GM18517 (cell line): ENCODE measurements around the gene METAP1D.
"Not testable (repeated sequence)": the region's sequence is repeated elsewhere in the genome, so short reads cannot be mapped to it uniquely, and the experiment has no call there.

ENCODE experiments used
- ATAC-seq: cut with Tn5 transposase; IDR thresholded peaks from one replicate; pipeline ENCODE4 v1.9.1; 2021; ENCODE audit warnings: mild to moderate bottlenecking, moderate library complexity; ENCODE audit not compliant: unreplicated experiment

METAP1D gene

DNA sequence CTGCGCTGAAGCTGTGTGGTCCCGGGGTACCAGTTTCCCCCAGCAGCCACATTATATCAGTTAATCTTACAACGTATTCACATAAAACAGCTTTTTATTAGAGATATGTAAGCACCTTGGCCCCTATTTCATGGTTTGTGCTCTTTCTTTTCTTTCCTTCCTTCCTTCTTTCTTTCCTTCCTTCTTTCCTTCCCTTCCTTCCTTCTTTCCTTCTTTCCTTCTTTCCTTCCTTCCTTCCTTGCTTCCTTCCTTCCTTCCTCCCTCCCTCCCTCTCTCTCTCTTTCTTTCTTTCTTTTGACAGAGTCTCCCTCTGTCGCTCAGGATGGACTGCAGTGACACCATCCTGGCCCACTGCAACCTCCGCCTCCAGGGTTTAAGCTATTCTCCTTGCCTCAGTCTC lies 3.7 kb upstream of the METAP1D start:
- no peak for ATAC-seq

GRCh38 chr2:171997031-171997430 lies 2.7 kb upstream of the METAP1D start:
- not testable (repeated sequence) for ATAC-seq

DNA sequence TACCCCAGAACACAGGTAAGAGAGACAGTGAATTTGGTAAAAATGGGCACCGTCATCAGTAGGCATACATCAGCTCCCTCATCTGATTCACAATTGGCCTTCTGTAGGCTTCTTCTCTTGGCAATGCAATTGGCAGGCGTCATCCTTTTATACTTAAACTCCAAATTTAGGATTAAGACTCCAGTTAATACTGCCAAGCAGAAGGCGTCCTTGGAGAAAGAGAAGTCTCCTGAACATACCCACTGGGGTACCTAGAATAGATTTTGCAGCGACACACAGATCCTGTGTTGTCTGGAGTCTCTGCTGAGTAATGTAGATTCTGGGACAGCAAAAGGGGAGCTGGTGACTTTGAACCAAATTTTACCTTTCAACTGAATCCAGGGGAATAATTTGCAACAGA lies 592 bp upstream of the METAP1D start:
- no peak for ATAC-seq

DNA sequence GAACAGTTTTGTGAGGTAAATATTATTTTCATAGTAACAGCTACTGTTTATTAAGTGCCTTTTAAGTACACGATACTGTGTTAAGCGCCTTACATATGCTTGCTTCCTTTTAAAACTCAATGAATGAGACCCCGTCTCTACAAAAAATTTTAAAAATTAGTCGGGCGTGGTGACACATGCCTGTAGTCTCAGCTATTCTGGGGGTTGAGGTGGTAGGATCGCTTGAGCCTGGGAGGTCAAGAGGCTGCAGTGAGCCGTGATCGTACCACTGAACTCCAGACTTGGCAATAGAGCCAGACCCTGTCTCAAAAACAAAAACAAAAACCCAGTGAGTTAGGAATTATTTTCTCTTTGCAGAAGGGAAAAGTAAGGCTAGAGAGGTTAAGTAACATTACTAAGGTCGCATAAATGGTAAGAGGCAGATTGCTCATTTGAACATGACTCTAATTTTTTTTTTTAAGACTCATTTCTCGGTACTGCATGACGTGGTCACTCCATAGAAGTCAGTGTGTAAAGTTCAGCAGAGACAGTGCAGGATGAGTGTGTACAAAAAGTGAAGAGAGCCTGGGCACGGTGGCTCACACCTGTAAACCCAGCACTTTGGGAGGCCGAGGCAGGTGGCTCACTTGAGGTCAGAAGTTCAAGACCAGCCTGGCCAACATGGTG lies 1.1 kb downstream of the METAP1D start:
- ATAC-seq, result no peak

GRCh38 chr2:172007372-172007771 lies 7.6 kb downstream of the METAP1D start:
- no peak for ATAC-seq

GRCh38 chr2:172009823-172010222 lies 10.1 kb downstream of the METAP1D start:
- ATAC-seq, result no peak

- ATAC-seq, result no peak
Observed at GRCh38 chr2:172011812-172012575, 12.2 kb downstream of the METAP1D start.

DNA sequence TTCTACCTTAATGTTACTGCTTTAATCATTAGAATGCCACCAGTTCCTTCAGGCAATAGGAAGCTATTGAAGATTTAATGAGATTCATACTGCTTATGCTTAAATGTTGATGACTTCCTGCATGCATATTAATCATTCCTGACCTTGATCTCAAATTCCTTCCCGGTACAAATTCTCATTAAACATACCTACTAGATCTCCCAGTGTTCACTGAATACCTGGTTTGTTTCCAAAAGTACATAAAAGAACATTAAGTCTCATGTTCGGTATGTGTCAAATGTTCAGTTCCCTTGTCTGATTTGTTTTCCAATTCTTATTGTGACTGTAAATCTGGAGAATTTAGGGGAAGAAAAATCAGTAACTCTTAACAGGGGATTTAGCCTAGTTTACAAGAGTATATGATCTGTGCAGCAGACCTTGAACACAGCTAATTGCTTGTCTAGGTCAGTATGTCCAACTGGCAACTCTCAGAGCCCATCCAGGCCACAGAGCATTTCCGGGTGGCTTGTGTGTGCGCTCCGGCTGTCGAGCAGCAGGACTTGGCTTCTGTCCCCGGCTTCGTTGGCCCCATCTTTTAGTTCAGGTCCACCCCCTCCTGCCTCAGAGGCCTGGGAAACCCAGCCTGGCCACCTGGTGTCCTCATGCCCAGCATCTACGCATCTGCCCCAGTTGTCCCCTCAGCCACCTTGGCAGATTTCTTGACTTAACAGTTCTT lies 13.1 kb downstream of the METAP1D start:
- ATAC-seq, result no peak

- ATAC-seq, result no peak
Observed at GRCh38 chr2:172013396-172013795, 13.6 kb downstream of the METAP1D start.

DNA sequence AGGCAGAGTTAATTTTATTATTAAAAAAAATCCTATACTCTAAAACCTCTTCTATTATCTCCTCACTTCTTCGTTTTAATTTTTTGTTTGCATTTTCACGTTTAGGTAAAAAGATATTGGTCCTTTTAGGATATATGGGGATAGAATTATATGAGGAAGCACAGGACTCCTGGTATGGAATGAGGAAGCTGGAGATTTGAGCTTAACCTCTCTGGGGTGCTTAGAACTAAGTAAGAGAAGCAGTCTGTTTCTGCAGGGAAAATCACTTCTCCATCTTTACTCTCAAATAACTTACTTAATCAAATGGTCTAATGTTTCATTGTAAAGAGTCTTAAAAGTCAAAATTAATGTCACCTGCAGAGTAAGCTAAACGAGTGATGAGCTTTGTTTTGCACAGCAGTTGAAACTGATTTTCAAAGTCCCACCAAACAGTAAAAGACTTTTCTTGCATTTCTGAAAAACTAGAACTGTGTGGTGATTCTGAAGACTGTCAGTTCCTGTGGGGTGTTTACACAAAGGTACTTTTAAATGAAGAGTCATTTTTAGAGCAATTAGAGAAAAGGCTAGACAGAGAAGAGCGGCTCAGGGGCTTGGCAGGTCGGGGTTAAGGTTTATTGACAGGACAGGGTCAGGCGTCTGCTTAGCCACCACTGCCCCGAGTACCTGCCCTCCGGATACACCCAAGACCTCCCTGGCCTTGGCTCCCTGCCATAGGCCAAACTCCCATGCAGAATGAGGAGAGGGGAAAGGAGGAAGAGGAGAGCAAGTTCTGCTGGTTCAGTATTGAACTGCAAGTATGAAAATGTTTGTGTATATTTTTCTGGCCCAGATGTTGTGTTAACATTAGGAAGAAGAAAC lies 21.6 kb downstream of the METAP1D start:
- ATAC-seq, result no peak

DNA sequence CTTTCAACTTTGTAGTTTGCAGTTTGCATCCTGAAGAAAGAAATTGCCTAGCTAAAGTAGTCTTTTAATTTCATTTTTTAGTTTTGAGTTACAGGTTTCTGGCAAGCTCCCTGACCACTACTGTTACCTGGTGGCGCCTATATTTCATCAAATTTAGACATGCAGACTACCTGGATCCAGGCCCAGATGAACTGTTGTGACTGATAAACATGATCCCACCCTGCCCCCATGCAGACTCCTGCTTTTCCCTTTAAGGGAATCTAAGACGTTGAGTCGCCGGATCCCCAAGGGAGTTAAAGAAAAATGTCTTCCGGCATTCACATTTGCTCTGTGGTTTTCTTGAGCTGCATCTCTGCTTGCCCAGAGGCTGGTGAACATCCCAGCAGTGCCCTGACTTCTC lies 22.2 kb downstream of the METAP1D start:
- no peak for ATAC-seq

DNA sequence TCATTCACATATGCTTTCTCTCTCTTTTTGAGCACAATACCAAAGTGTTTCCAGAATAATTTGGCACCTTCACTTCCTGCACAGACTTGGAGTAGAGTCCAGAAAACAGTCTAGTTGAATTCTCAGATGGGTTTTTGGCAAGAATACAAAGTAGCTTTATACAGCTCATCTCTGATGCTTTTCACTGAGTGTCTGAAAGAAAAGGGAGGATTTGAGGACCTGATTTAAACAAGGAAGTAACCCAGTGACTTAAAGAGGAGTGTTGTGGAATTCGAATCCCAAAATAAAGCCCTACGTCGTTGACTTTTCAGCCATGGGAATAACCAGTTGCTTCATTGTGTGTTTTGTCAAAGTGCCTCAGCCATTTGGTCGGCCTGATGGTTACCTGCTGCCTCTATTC lies 31.8 kb downstream of the METAP1D start:
- no peak for ATAC-seq

DNA sequence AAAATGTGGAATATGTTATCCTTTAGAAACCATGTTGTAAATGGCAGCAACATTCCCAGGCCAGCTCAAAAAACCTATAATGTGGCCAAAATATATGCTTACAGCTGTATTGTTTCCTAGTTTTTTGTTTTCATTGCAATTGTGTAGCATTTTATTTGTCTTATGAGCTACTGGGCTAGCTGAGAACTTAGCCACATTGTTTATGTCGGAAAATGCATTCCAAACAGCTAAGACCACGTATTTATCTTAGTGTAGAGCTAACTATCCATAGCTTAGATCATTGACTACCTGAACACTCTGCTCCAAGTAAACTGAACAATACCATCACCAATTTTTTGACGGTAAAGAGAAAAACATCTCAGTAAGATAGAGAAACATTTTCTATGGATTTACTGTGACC lies 38.4 kb downstream of the METAP1D start:
- no peak for ATAC-seq

GRCh38 chr2:172038604-172039003 lies 38.9 kb downstream of the METAP1D start:
- ATAC-seq, result no peak

DNA sequence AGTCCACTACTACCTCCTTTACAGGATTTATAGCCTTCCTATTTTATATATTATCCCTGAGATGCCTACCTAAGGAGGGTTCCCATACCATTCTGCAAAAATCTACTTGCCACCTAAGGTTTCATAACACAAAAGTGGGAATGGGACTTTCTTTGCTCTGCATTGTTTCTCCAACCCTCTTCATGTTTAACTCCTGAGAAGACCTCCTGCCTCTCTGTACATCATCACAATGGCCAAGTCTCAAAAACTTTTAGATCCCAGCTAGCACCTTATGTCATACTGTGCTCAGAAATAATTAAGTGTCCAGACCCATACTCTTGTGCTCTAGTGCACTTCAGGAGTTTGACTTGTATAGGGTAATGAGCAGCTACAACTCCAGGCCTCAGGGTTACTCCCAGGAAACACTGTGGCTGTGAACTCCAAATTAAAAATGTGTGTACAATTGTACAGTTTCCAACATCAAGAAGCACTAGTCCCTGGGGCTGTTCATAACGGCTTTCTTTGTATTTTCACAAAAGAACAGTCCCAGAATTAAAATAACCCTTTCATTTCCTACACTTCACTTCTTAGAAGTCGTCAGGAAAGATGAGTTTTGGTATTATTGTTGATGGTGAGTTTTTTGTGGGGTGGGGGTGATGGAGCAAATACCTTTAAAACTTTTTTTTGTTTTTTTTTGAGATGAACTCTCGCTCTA lies 39.4 kb downstream of the METAP1D start:
- no peak for ATAC-seq

DNA sequence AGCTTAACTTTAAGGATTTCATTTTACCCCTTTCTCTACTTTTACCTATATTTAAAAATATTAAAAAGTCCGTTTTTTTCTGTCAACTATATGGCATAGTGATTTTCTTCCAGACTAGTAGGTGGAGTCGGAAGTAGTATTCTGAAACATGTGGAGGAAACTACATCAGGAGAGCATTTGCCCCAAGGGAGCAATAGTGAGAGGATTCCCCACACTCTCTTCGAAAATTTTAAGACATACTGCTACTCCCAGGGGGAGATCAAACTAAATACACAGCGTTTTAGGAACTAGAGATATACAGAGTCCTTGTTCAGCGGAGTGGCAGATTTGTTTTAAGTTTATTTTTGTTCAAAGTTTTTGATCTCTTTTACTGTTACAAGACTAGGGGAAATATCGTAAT lies 40.6 kb downstream of the METAP1D start:
- ATAC-seq, result no peak

DNA sequence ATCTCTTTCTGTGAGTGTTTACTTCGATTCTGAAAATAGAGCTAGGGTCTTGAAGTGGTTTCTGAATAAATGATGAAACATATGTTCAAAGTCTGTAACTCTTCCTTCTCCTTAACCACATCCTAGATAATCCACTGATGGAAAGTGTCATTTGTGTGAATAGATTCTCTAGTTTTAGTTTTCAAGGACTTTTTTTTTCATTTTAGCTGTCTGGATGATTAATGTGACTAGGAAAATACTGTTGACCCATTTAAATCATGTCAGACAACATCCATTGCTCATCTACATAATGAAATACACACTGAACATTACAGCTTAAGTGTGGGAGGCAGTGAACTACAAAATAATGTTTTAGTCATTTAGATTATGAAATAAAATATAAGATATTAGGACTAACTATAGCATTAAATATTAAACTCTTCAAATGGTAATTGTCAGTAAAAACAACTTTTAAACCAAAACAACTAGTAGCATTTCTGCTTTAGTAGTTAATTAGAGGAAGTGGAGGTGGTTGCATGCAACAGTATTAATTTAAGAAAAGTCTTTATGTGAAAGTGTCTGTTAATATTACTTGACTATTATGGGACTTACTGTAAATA lies 46.4 kb downstream of the METAP1D start:
- no peak for ATAC-seq

- no peak for ATAC-seq
Observed at GRCh38 chr2:172046866-172047565, 47.3 kb downstream of the METAP1D start.
